PC-9 (cell line): Measurements from ENCODE around the gene PTPRD.

Experiments used
- CTCF ChIP-seq: fragments of 200-600 bp; sonication (generic); conservative IDR thresholded peaks from 2 replicates; pipeline ENCODE4 v1.6.1; 2017; ENCODE audit warnings: mixed run types, antibody characterized with exemption, mild to moderate bottlenecking, moderate library complexity
- EZH2 ChIP-seq: fragments of 200-600 bp; sonication (generic); IDR thresholded peaks from 2 replicates; pipeline ENCODE4 v1.8.0; 2017; ENCODE audit warnings: antibody characterized with exemption, low read depth

GRCh38 chr9:8394341-8394740, 2218.5 kb downstream of the PTPRD start:
- no peak for TF ChIP-seq CTCF
- no peak for TF ChIP-seq EZH2
